Esophagus muscularis mucosa (tissue), 3 donors: ENCODE results near the gene NAPB.

ENCODE experiments used
- POLR2A ChIP-seq: fragments of 450-650 bp; IDR thresholded peaks from one replicate; pipeline ENCODE4 v1.6.1; 2017; ENCODE audit warnings: antibody characterized with exemption, moderate library complexity, mild to moderate bottlenecking, low read depth
- TF ChIP-seq, protein P1 (sequence below), 3 experiments: fragments of 200-600 bp in 2 of 3; fragments of 450-650 bp in 1 of 3; sonication (generic) in 2 of 3; IDR thresholded peaks; one replicate each; pipeline ENCODE4 v1.5.1; 2017 to 2019; ENCODE audit warnings: antibody characterized with exemption in 3 of 3, mild to moderate bottlenecking in 2 of 3, moderate library complexity in 1 of 3

GRCh38 chr20:23444859-23445258 is 23.6 kb upstream of the NAPB start:
- no peak for TF ChIP-seq POLR2A
- TF ChIP-seq, protein P1, sequence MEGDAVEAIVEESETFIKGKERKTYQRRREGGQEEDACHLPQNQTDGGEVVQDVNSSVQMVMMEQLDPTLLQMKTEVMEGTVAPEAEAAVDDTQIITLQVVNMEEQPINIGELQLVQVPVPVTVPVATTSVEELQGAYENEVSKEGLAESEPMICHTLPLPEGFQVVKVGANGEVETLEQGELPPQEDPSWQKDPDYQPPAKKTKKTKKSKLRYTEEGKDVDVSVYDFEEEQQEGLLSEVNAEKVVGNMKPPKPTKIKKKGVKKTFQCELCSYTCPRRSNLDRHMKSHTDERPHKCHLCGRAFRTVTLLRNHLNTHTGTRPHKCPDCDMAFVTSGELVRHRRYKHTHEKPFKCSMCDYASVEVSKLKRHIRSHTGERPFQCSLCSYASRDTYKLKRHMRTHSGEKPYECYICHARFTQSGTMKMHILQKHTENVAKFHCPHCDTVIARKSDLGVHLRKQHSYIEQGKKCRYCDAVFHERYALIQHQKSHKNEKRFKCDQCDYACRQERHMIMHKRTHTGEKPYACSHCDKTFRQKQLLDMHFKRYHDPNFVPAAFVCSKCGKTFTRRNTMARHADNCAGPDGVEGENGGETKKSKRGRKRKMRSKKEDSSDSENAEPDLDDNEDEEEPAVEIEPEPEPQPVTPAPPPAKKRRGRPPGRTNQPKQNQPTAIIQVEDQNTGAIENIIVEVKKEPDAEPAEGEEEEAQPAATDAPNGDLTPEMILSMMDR (IDR thresholded peaks at IDR 0.05) = no peak
